ENCODE results near the gene PTP4A1.

The PTP4A1 gene

DNA sequence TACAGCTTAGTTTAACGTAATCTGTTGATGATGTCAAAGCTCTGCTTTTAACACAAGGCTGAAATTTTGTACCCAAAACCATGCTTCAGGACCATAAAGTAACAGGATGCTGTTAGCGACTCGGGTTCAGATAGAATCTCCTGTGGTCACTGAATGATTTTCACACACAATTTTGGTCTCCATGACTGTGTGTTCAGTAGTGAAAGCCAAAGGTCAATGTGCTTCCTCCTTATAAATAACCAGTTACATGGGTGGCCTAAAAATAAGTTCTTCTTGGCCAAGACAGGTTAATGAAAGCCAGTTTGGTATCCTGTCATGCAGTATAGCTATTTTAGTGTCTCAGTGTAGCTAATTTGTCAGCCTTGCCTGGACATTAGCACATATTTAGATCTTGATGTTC lies 19.1 kb upstream of the PTP4A1 start:
- no peak for TF ChIP-seq SIN3A (IDR thresholded peaks at IDR 0.05; ENCODE audit: borderline replicate concordance, insufficient read depth, low read length)
- TF ChIP-seq POLR2AphosphoS5 (IDR thresholded peaks at IDR 0.05; ENCODE audit: low read depth, low read length), result no peak
- no peak for TF ChIP-seq FOXP2 (optimal IDR thresholded peaks at IDR 0.05; ENCODE audit: borderline replicate concordance, extremely low read depth, extremely low read length, insufficient read depth)
- no peak for TF ChIP-seq TAF1 (IDR thresholded peaks at IDR 0.05; ENCODE audit: borderline replicate concordance, insufficient read depth, low read length)
- TF ChIP-seq, protein P1, sequence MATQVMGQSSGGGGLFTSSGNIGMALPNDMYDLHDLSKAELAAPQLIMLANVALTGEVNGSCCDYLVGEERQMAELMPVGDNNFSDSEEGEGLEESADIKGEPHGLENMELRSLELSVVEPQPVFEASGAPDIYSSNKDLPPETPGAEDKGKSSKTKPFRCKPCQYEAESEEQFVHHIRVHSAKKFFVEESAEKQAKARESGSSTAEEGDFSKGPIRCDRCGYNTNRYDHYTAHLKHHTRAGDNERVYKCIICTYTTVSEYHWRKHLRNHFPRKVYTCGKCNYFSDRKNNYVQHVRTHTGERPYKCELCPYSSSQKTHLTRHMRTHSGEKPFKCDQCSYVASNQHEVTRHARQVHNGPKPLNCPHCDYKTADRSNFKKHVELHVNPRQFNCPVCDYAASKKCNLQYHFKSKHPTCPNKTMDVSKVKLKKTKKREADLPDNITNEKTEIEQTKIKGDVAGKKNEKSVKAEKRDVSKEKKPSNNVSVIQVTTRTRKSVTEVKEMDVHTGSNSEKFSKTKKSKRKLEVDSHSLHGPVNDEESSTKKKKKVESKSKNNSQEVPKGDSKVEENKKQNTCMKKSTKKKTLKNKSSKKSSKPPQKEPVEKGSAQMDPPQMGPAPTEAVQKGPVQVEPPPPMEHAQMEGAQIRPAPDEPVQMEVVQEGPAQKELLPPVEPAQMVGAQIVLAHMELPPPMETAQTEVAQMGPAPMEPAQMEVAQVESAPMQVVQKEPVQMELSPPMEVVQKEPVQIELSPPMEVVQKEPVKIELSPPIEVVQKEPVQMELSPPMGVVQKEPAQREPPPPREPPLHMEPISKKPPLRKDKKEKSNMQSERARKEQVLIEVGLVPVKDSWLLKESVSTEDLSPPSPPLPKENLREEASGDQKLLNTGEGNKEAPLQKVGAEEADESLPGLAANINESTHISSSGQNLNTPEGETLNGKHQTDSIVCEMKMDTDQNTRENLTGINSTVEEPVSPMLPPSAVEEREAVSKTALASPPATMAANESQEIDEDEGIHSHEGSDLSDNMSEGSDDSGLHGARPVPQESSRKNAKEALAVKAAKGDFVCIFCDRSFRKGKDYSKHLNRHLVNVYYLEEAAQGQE (IDR thresholded peaks at IDR 0.05; ENCODE audit: insufficient read depth in 1 of 2, low read depth in 2 of 2, low read length in 2 of 2), result no peak

DNA sequence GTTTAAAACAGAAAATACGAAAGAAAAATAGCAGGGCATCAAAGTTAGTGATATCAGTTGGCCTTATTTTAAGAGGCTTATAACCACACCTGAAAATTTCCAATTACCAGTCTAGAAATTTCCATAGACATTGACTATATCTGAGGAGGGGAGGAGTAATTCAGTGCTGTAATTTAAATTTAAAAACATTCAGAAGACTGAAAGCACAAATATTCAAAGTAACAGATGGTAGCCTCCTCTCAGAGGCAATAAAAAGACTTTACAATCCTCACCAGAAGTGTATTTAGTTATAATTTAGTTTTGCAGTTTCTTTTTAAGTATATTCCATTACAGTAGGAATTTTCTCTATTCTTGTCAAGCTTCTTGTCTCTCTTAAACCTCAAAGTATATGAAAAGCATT lies 18.4 kb upstream of the PTP4A1 start:
- TF ChIP-seq POLR2AphosphoS5 (IDR thresholded peaks at IDR 0.05; ENCODE audit: low read depth, low read length) (no peak), FOXP2 (optimal IDR thresholded peaks at IDR 0.05; ENCODE audit: borderline replicate concordance, extremely low read depth, extremely low read length, insufficient read depth) (no peak), SIN3A (IDR thresholded peaks at IDR 0.05; ENCODE audit: borderline replicate concordance, insufficient read depth, low read length) (no peak), TAF1 (IDR thresholded peaks at IDR 0.05; ENCODE audit: borderline replicate concordance, insufficient read depth, low read length) (no peak)
- TF ChIP-seq, protein P1 (IDR thresholded peaks at IDR 0.05; ENCODE audit: insufficient read depth in 1 of 2, low read depth in 2 of 2, low read length in 2 of 2), result no peak

DNA sequence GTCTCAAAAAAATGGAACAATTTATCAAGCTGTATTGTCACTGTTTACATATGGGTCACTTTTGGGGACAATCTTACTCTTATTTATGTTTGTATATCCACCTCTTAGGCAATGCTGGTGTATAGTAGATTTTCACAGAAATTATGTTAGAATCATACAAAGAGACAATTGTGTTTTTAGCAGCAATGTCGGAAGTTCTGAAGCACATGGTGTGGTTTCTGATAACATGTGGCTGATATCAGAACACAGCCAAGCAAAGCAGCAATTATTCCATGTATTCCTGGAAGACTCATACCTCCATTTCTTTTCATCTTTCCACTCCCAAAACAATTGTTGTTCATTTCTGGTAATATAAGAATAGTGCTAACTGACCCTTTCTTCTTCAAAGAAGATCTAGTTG lies 17.5 kb upstream of the PTP4A1 start:
- TF ChIP-seq, protein P1 (IDR thresholded peaks at IDR 0.05; ENCODE audit: insufficient read depth in 1 of 2, low read depth in 2 of 2, low read length in 2 of 2), result no peak
- TF ChIP-seq POLR2AphosphoS5 (IDR thresholded peaks at IDR 0.05; ENCODE audit: low read depth, low read length) (no peak), SIN3A (IDR thresholded peaks at IDR 0.05; ENCODE audit: borderline replicate concordance, insufficient read depth, low read length) (no peak), TAF1 (IDR thresholded peaks at IDR 0.05; ENCODE audit: borderline replicate concordance, insufficient read depth, low read length) (no peak), FOXP2 (optimal IDR thresholded peaks at IDR 0.05; ENCODE audit: borderline replicate concordance, extremely low read depth, extremely low read length, insufficient read depth) (no peak)

DNA sequence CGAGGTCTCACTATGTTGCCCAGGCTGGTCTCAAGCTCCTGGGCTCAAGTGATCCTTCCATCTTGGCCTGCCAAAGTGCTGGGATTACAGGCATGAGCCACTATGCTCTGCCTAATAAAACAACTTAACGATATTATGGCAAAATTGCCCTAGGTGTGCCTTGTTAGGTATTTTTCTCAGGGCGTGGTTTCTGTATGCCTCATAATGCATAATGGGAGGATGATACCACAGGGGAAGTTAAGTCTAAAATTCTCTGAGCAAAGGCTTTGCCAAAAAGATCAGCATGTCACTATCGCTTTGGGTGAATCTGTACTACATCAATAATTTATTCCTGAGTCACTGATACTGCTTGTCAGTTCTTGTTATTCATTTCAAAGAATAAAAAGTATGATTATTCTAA lies 15.9 kb upstream of the PTP4A1 start:
- no peak for TF ChIP-seq SIN3A (IDR thresholded peaks at IDR 0.05; ENCODE audit: borderline replicate concordance, insufficient read depth, low read length)
- TF ChIP-seq, protein P1 (IDR thresholded peaks at IDR 0.05; ENCODE audit: insufficient read depth in 1 of 2, low read depth in 2 of 2, low read length in 2 of 2), result no peak

DNA sequence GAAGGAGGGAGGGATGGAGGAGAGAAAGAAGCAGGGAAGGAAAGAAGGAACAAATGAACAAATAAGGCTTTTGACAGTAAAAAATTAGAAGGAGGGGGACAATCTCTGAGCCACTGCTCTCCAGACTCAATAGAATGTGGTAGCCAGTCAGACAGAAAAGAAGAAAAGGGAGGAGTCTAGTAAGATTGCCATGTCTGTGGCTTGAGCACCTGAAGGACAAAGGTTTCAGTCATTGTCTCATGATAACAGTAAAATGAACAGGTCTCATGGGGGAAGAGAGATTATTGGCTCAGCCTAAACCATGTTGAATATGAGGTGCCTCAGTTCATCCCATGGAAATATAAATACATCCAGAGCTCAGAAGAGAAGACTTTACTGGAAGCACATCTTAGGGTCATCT lies 14.0 kb upstream of the PTP4A1 start:
- no peak for TF ChIP-seq FOXP2 (optimal IDR thresholded peaks at IDR 0.05; ENCODE audit: borderline replicate concordance, extremely low read depth, extremely low read length, insufficient read depth)
- no peak for TF ChIP-seq POLR2AphosphoS5 (IDR thresholded peaks at IDR 0.05; ENCODE audit: low read depth, low read length)
- no peak for TF ChIP-seq TAF1 (IDR thresholded peaks at IDR 0.05; ENCODE audit: borderline replicate concordance, insufficient read depth, low read length)
- TF ChIP-seq, protein P1 (IDR thresholded peaks at IDR 0.05; ENCODE audit: insufficient read depth in 1 of 2, low read depth in 2 of 2, low read length in 2 of 2), result no peak
- no peak for TF ChIP-seq SIN3A (IDR thresholded peaks at IDR 0.05; ENCODE audit: borderline replicate concordance, insufficient read depth, low read length)
